IPS-11a (cell line): ENCODE data around the gene RPGR.

Source experiments
- H3K4me3 ChIP-seq: one replicate; pipeline ENCODE4 v1.5.1; 2013; ENCODE audit warnings: low read depth, low read length, control low read depth

RPGR gene, protein sequence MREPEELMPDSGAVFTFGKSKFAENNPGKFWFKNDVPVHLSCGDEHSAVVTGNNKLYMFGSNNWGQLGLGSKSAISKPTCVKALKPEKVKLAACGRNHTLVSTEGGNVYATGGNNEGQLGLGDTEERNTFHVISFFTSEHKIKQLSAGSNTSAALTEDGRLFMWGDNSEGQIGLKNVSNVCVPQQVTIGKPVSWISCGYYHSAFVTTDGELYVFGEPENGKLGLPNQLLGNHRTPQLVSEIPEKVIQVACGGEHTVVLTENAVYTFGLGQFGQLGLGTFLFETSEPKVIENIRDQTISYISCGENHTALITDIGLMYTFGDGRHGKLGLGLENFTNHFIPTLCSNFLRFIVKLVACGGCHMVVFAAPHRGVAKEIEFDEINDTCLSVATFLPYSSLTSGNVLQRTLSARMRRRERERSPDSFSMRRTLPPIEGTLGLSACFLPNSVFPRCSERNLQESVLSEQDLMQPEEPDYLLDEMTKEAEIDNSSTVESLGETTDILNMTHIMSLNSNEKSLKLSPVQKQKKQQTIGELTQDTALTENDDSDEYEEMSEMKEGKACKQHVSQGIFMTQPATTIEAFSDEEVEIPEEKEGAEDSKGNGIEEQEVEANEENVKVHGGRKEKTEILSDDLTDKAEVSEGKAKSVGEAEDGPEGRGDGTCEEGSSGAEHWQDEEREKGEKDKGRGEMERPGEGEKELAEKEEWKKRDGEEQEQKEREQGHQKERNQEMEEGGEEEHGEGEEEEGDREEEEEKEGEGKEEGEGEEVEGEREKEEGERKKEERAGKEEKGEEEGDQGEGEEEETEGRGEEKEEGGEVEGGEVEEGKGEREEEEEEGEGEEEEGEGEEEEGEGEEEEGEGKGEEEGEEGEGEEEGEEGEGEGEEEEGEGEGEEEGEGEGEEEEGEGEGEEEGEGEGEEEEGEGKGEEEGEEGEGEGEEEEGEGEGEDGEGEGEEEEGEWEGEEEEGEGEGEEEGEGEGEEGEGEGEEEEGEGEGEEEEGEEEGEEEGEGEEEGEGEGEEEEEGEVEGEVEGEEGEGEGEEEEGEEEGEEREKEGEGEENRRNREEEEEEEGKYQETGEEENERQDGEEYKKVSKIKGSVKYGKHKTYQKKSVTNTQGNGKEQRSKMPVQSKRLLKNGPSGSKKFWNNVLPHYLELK

GRCh38 chrX:38327007-38327774, at the start of gene RPGR:
RPGR (minus strand) TSS chrX:38327509; CDS start chrX:38327367, 142 bp downstream.
- H3K4me3 ChIP-seq, result peak within 1 kb of the TSS; percentile 62

GRCh38 chrX:38376747-38377146, 49.4 kb upstream of the RPGR start:
- H3K4me3 ChIP-seq, result no peak overlapping the region

GRCh38 chrX:38375891-38376290, 48.6 kb upstream of the RPGR start:
- no peak overlapping the region for H3K4me3 ChIP-seq

GRCh38 chrX:38374431-38374830, 47.1 kb upstream of the RPGR start:
- H3K4me3 ChIP-seq, result no peak overlapping the region

- no peak overlapping the region for H3K4me3 ChIP-seq
Observed at GRCh38 chrX:38371641-38372040, 44.3 kb upstream of the RPGR start.

DNA sequence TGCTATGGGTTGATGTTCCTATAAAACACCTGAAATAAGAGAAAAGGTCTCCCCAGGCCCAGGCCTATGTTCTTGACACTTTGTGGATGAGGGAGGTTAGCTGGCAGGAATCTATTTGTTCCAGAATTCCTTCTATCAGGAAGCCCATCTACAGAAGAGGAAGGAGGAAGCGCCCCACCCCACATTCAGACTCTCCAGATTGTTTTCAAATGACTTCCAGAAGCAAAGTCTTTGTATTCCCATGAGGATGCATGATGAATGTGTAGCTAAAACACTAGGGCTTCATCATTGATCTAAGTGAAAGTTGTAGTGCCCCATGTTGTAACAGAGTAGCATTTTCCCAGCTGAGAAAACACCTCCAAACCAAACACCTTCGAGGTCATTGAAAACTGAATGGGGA, 41.5 kb upstream of the RPGR start:
- H3K4me3 ChIP-seq, result no peak overlapping the region

DNA sequence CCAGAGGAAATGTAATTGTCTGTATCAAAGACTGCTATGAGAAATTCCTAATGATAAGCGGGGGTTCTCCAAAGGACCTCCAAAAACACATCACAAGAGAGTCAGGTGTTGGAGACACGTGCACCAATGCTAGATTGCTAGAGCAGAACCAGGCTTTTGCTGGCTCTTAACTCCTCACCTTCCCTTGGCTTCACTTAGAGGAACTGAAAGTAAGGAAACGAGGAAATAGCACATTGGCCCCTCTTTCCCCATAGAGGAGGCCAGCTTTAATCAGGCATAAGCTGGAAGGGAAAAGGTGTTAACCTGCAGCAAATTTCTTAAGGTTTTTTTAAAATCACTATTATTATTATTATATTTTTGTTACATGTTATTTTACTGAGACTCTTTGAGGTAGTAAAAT, 38.6 kb upstream of the RPGR start:
- no peak overlapping the region for H3K4me3 ChIP-seq

- H3K4me3 ChIP-seq, result no peak overlapping the region
Observed at GRCh38 chrX:38363046-38363445, 35.7 kb upstream of the RPGR start.

- no peak overlapping the region for H3K4me3 ChIP-seq
Observed at GRCh38 chrX:38357747-38358673, 30.7 kb upstream of the RPGR start.

GRCh38 chrX:38356401-38356800, 29.1 kb upstream of the RPGR start:
- no peak overlapping the region for H3K4me3 ChIP-seq

DNA sequence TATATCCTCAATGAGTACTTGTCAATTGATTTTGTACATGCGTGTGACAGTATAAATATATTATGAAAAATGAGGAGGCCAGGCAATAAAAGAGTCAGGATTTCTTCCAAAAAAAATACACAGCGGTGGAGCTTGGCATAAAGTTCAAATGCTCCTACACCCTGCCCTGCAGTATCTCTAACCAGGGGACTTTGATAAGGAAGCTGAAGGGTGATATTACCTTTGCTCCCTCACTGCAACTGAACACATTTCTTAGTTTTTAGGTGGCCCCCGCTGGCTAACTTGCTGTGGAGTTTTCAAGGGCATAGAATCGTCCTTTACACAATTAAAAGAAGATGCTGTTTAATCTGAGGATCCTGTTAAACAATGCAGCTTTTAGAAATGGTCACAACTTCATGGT, 25.1 kb upstream of the RPGR start, which contains the start of gene OTC:
Gene OTC (plus strand): TSS at position 243 of the 400 bp plus-strand sequence. CDS start 93 bp downstream, at position 336.
- no peak within 1 kb of the TSS for H3K4me3 ChIP-seq

GRCh38 chrX:38351346-38351745, 24.0 kb upstream of the RPGR start:
- no peak overlapping the region for H3K4me3 ChIP-seq

- no peak overlapping the region for H3K4me3 ChIP-seq
Observed at GRCh38 chrX:38347136-38347535, 19.8 kb upstream of the RPGR start.

- H3K4me3 ChIP-seq, result no peak overlapping the region
Observed at GRCh38 chrX:38346150-38346549, 18.8 kb upstream of the RPGR start.

DNA sequence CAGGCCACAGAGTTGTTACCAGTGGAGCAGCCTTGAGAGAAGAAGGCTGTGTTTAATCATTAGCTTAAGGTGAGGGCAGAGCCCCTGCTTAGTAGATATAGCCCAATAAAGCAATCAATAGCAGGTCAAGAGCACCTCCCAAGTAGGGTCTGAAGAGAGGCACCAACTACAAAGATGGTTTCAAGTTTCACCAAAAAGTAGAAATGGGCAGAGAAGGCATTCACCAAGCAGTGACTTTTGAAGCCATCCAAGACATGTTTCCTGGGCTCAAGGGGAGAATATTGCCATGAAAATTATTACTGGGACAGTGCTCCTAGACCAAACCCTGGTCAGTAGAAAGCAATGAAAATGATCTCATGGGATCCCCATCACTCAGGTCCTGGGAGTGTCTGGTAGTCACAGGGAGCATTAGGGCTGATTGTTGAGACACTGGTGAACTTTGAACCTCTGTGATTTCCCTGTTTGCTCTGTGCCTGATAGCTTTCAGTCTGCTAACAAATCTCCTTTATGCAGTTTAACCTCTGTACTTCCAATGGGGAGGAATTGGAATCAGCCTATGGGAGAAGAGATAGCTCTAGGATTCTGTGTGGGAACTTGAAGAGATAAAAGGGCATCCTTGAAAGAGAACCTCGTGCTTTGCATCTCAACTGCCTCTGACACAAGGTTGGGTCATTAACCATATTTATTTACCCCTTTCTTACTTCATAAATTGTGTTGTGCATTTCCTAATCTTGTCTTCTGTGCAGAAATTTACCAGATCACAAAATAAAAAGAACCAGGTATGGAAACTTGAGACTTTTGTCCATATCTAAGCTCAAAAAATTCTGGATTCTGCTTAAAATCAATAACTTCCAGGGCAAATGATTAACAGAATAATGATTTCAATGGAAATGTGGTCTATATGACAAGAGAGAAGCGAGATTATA, 15.8 kb upstream of the RPGR start:
- H3K4me3 ChIP-seq, result no peak overlapping the region

DNA sequence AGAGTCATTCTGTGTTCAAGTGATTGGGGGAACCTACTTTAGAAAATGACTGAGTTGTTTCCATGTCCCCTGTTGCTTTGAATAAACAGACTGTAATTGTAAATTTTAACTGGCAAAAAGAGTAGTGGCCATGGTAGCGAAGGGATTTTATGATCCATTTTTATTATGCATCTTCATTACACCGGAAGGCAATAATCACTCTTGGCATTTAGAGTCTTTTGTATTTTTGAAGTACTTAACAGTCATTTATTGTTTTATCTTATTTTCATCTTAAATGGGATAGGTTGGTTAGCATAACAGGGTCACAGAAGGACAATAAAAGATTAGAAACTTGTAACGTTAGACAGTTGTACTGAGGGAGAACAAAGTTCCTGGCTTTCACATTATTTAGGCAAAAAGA, 14.1 kb upstream of the RPGR start:
- H3K4me3 ChIP-seq, result no peak overlapping the region

DNA sequence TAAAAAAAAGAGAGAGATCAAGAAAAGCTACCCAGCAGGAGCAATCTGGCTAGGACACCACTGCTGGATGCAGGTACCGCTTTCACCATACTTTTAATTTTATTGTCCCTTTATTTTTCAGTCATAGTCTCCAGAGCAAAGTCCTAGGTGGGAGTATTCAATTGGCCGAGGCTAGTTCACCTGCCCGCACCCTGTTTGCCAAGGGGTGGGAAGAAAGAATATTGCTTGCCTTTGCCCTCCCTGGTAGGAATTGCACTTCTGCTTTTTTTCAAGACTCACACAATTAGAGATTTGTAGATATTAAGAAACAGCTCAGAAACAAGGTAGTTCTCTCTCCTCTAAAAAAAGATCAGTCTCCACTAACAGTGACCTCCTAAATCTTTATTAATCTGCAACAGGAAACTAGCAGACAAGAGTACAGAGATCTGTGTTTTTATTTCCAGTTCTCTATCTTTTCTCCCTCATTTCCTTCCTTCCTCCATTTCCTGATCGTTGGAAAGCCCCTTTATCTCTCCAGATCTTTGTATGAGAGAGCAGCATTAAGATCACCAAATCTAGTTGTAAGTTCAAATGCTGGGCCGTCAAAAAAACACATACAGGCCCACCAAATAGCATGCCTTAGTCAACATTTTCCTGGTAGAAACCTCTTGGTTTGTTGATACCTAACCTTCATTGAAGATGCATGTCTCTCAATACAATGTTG, 9.4 kb upstream of the RPGR start:
- no peak overlapping the region for H3K4me3 ChIP-seq

GRCh38 chrX:38335382-38335781, 8.1 kb upstream of the RPGR start:
- H3K4me3 ChIP-seq, result no peak overlapping the region
